Loucy (cell line): Measurements from ENCODE around the gene LPP.

Experiments
- CTCF ChIP-seq: fragments of 200-600 bp; sonication (generic); conservative IDR thresholded peaks from 2 replicates; pipeline ENCODE4 v1.5.1; 2014; ENCODE audit warnings: mild to moderate bottlenecking, antibody characterized with exemption, low read length
- EZH2phosphoT487 ChIP-seq: fragments of 200-600 bp; IDR thresholded peaks from 2 replicates; pipeline ENCODE4 v1.6.1; 2018; ENCODE audit warnings: antibody characterized with exemption, mild to moderate bottlenecking, moderate library complexity, borderline replicate concordance

GRCh38 chr3:188241883-188242282, 87.9 kb downstream of the LPP start:
- TF ChIP-seq EZH2phosphoT487: no peak
- no peak for TF ChIP-seq CTCF
